Measurements from ENCODE around the gene PANX1. TPM values are rescaled to one million over a fixed set of nuclear protein-coding genes. Genes with fewer than 3 reads are reported as not detected.

The PANX1 gene
- total RNA-seq, 2 experiments from 2014 or later = 4.8 to 4.9 TPM

GRCh38 chr11:94185416-94186084 lies 56.9 kb downstream of the PANX1 start:
- Mint-ChIP-seq H3K27me3 (no peaks in the 10 kb centered on the region), H3K4me3 (no peak overlapping the region), H3K9me3 (peaks cover 4% of the 10 kb centered on the region), H3K36me3 (ENCODE audit: low read depth) (peaks cover 23% of the 10 kb centered on the region), H3K4me1 (ENCODE audit: low read depth) (no peaks in the 10 kb centered on the region), H3K27ac (no peak overlapping the region)
- intact Hi-C loops (cut with DNase I, micrococcal nuclease) = no loop called here
- ChIA-PET CTCF (interaction anchor here (1.2 kb wide), 1 partner anchor 9 kb away, joined by 3 read pairs; no protein-coding TSS in a partner anchor), POLR2A (no interaction called here)
- no peak overlapping the region for H3K27ac ChIP-seq (ENCODE audit: low read depth in 1 of 2, low read length in 2 of 2)
- H3K27me3 ChIP-seq (ENCODE audit: control insufficient read depth in 1 of 2, insufficient read depth in 2 of 2, low read length in 2 of 2) = no peaks in the 10 kb centered on the region
- ATAC-seq (ENCODE audit: poor library complexity) = no peak
- peaks cover 14% of the 10 kb centered on the region for H3K36me3 ChIP-seq (ENCODE audit: insufficient read depth, low read length)
- no peak for DNase-seq
- TF ChIP-seq CTCF (IDR thresholded peaks at IDR 0.05) = no peak
- H3K4me1 ChIP-seq (ENCODE audit: insufficient read depth, low read length) = no peaks in the 10 kb centered on the region
- peaks cover 0 to 5% of the 10 kb centered on the region in 2 experiments for H3K9me3 ChIP-seq (ENCODE audit: control insufficient read depth in 1 of 2, insufficient read depth in 1 of 2, low read length in 2 of 2)
- H3K4me3 ChIP-seq (ENCODE audit: low read length) = no peak overlapping the region

GRCh38 chr11:94186342-94187203 lies 57.9 kb downstream of the PANX1 start:
- DNase-seq (no peak), ATAC-seq (ENCODE audit: poor library complexity) (no peak)
- no peaks in the 10 kb centered on the region for H3K4me1 Mint-ChIP-seq (ENCODE audit: low read depth)
- no peak overlapping the region for H3K27ac Mint-ChIP-seq
- H3K27me3 Mint-ChIP-seq = no peaks in the 10 kb centered on the region
- intact Hi-C loops (cut with DNase I, micrococcal nuclease) = no loop called here
- H3K4me3 Mint-ChIP-seq = no peak overlapping the region
- no peak overlapping the region for H3K4me3 ChIP-seq (ENCODE audit: low read length)
- H3K4me1 ChIP-seq (ENCODE audit: insufficient read depth, low read length) = no peaks in the 10 kb centered on the region
- H3K9me3 Mint-ChIP-seq = peaks cover 4% of the 10 kb centered on the region
- H3K27me3 ChIP-seq (ENCODE audit: control insufficient read depth in 1 of 2, insufficient read depth in 2 of 2, low read length in 2 of 2) = no peaks in the 10 kb centered on the region
- H3K36me3 ChIP-seq (ENCODE audit: insufficient read depth, low read length) = peaks cover 4% of the 10 kb centered on the region
- H3K9me3 ChIP-seq (ENCODE audit: control insufficient read depth in 1 of 2, insufficient read depth in 1 of 2, low read length in 2 of 2) = peaks cover 0 to 5% of the 10 kb centered on the region in 2 experiments
- ChIA-PET CTCF (interaction anchor here (1.2 kb wide), 1 partner anchor 8 kb away, joined by 3 read pairs; no protein-coding TSS in a partner anchor), POLR2A (no interaction called here)
- H3K36me3 Mint-ChIP-seq (ENCODE audit: low read depth) = peaks cover 13% of the 10 kb centered on the region
- TF ChIP-seq CTCF (IDR thresholded peaks at IDR 0.05) = no peak
- no peak overlapping the region for H3K27ac ChIP-seq (ENCODE audit: low read depth in 1 of 2, low read length in 2 of 2)

- TF ChIP-seq CTCF (IDR thresholded peaks at IDR 0.05) = no peak
- Histone ChIP-seq H3K4me1 (ENCODE audit: insufficient read depth, low read length) (no peaks in the 10 kb centered on the region), H3K27ac (ENCODE audit: low read depth in 1 of 2, low read length in 2 of 2) (no peak overlapping the region), H3K4me3 (ENCODE audit: low read length) (no peak overlapping the region), H3K36me3 (ENCODE audit: insufficient read depth, low read length) (no peaks in the 10 kb centered on the region), H3K27me3 (ENCODE audit: control insufficient read depth in 1 of 2, insufficient read depth in 2 of 2, low read length in 2 of 2) (no peaks in the 10 kb centered on the region), H3K9me3 (ENCODE audit: control insufficient read depth in 1 of 2, insufficient read depth in 1 of 2, low read length in 2 of 2) (peaks cover 0 to 5% of the 10 kb centered on the region in 2 experiments)
- intact Hi-C loops (cut with DNase I, micrococcal nuclease) = no loop called here
- ChIA-PET CTCF (no interaction called here), POLR2A (no interaction called here)
- no peak overlapping the region for H3K27ac Mint-ChIP-seq
- no peak for DNase-seq
- H3K27me3 Mint-ChIP-seq = no peaks in the 10 kb centered on the region
- no peaks in the 10 kb centered on the region for H3K36me3 Mint-ChIP-seq (ENCODE audit: low read depth)
- H3K9me3 Mint-ChIP-seq = peaks cover 4% of the 10 kb centered on the region
- no peak overlapping the region for H3K4me3 Mint-ChIP-seq
- no peaks in the 10 kb centered on the region for H3K4me1 Mint-ChIP-seq (ENCODE audit: low read depth)
- ATAC-seq (ENCODE audit: poor library complexity) = no peak
Measured at GRCh38 chr11:94193288-94193687, 64.6 kb downstream of the PANX1 start.

Measured in CD4-positive, alpha-beta T cell (primary cell).